A673 (cell line): ENCODE results near the gene TRIM29. TPM values are rescaled to one million over a fixed set of nuclear protein-coding genes. Genes with fewer than 3 reads are reported as not detected.

Source experiments
- BruUV-seq: library from RNA; stranded (reverse); fragments of 400-500 nt; replicated peaks from 2 replicates; lab custom pipeline; 2021; lab: Mats Ljungman, UMichigan
- CTCF ChIA-PET: fragments of 300-600 bp; sonication (Branson Sonifier 250); formaldehyde crosslinking; loops from one replicate; lab custom pipeline; 2022; ENCODE audit warnings: antibody characterized with exemption; lab: Charles Lee
- POLR2A ChIA-PET: fragments of 300-600 bp; sonication (Branson Sonifier 250); formaldehyde crosslinking; loops from one replicate; lab custom pipeline; 2022; ENCODE audit warnings: antibody characterized with exemption; ENCODE audit not compliant: low non-redundant PET; lab: Charles Lee
- DNase-seq: peaks from one replicate; pipeline ENCODE4 v3.0.0-alpha.2; 2015; ENCODE audit warnings: low spot score
- H3K27ac ChIP-seq: fragments of 200-600 bp; sonication (generic); 2 replicates; pipeline ENCODE4 v1.5.1; 2016; ENCODE audit warnings: mixed run types, low read depth, mild to moderate bottlenecking, mixed read lengths, antibody characterized with exemption, low read length; ENCODE audit not compliant: poor library complexity, severe bottlenecking
- H3K27me3 ChIP-seq: fragments of 200-600 bp; sonication (generic); replicated peaks from 2 replicates; pipeline ENCODE4 v1.6.1; 2017; ENCODE audit warnings: mixed run types, low read depth, mild to moderate bottlenecking, mixed read lengths, antibody characterized with exemption, low read length; ENCODE audit not compliant: insufficient read depth, poor library complexity
- H3K36me3 ChIP-seq: fragments of 200-600 bp; sonication (generic); 2 replicates; pipeline ENCODE4 v1.6.1; 2016; ENCODE audit warnings: mixed run types, mild to moderate bottlenecking, mixed read lengths, antibody characterized with exemption, low read length; ENCODE audit not compliant: insufficient read depth, poor library complexity, severe bottlenecking
- H3K4me1 ChIP-seq: fragments of 200-600 bp; sonication (generic); 2 replicates; pipeline ENCODE4 v1.6.1; 2017; ENCODE audit warnings: mixed run types, mild to moderate bottlenecking, mixed read lengths, antibody characterized with exemption, low read length; ENCODE audit not compliant: insufficient read depth, poor library complexity, severe bottlenecking
- H3K4me3 ChIP-seq: fragments of 200-600 bp; sonication (generic); 2 replicates; pipeline ENCODE4 v1.5.1; 2016; ENCODE audit warnings: low read depth, mixed run types, mild to moderate bottlenecking, mixed read lengths, low read length; ENCODE audit not compliant: poor library complexity, severe bottlenecking
- H3K9me3 ChIP-seq: fragments of 200-600 bp; sonication (generic); 2 replicates; pipeline ENCODE4 v1.6.1; 2016; ENCODE audit warnings: mixed run types, low read depth, mild to moderate bottlenecking, mixed read lengths, antibody characterized with exemption, low read length; ENCODE audit not compliant: poor library complexity, severe bottlenecking
- CTCF ChIP-seq: fragments of 300-800, 200-600 bp; sonication (generic); conservative IDR thresholded peaks from 2 replicates; pipeline ENCODE4 v1.5.1; 2017; ENCODE audit warnings: low read depth, mild to moderate bottlenecking, antibody characterized with exemption, low read length, moderate library complexity, mixed read lengths
- EZH2 ChIP-seq: fragments of 200-600 bp; sonication (generic); IDR thresholded peaks from 2 replicates; pipeline ENCODE4 v1.6.1; 2017; ENCODE audit warnings: borderline replicate concordance, low read depth, mild to moderate bottlenecking, mixed read lengths, antibody characterized with exemption, low read length; ENCODE audit not compliant: poor library complexity, severe bottlenecking
- intact Hi-C: fragments of 100-400 bp; cut with micrococcal nuclease; formaldehyde crosslinking; loops from one replicate; pipeline ENCODE4 v1.10.0; 2022; ENCODE audit not compliant: unreplicated experiment
- total RNA-seq: library from RNA; stranded (reverse); gene quantifications from 2 replicates; pipeline ENCODE4 v1.2.3, GENCODE V29; 2021

TRIM29 gene
- total RNA-seq, 1 experiment from 2014 or later, result not detected

- ChIA-PET POLR2A (interaction anchor here (0.6 kb wide), 1 partner anchor 232 kb away, joined by 4 read pairs; no protein-coding TSS in a partner anchor), CTCF (interaction anchor here (0.6 kb wide), 1 partner anchor 374 kb away, joined by 3 read pairs; no protein-coding TSS in a partner anchor)
- no TSS peak for BruUV-seq
- Histone ChIP-seq H3K9me3 (no peaks in the 10 kb centered on the region), H3K27ac (no peak overlapping the region), H3K4me3 (no peak overlapping the region), H3K4me1 (no peaks in the 10 kb centered on the region), H3K27me3 (peaks cover 3% of the 10 kb centered on the region), H3K36me3 (no peaks in the 10 kb centered on the region)
- intact Hi-C loops, result no loop called here
- TF ChIP-seq CTCF, result no peak
- TF ChIP-seq EZH2, result no peak
- DNase-seq, result no peak
These were observed 2.1 kb downstream of the TRIM29 start for GRCh38 chr11:120135838-120136237.

- POLR2A ChIA-PET, result no interaction called here
- TF ChIP-seq CTCF (no peak), EZH2 (no peak)
- intact Hi-C loops, result no loop called here
- Histone ChIP-seq H3K27me3 (peaks cover 3% of the 10 kb centered on the region), H3K4me3 (no peak overlapping the region), H3K4me1 (no peaks in the 10 kb centered on the region), H3K27ac (no peak overlapping the region), H3K9me3 (no peaks in the 10 kb centered on the region), H3K36me3 (no peaks in the 10 kb centered on the region)
- no peak for DNase-seq
- no TSS peak for BruUV-seq
- CTCF ChIA-PET, result no interaction called here
These were observed 3.0 kb downstream of the TRIM29 start for GRCh38 chr11:120134931-120135228.

GRCh38 chr11:120134106-120134930, 3.6 kb downstream of the TRIM29 start:
- Histone ChIP-seq H3K36me3 (no peaks in the 10 kb centered on the region), H3K27ac (no peak overlapping the region), H3K27me3 (peaks cover 3% of the 10 kb centered on the region), H3K9me3 (no peaks in the 10 kb centered on the region), H3K4me3 (no peak overlapping the region), H3K4me1 (no peaks in the 10 kb centered on the region)
- CTCF ChIA-PET, result no interaction called here
- TF ChIP-seq EZH2 (no peak), CTCF (no peak)
- no peak for DNase-seq
- intact Hi-C loops, result no loop called here
- BruUV-seq, result no TSS peak
- POLR2A ChIA-PET, result no interaction called here
